ENCODE measurements around the gene CFAP299.
"Not testable (repeated sequence)": the region's sequence is repeated elsewhere in the genome, so short reads cannot be mapped to it uniquely, and the experiment has no call there.

Gene CFAP299

GRCh38 chr4:80335226-80335553 is 340 bp upstream of the CFAP299 start:
- Histone ChIP-seq H3K4me1 (ENCODE audit: control insufficient read depth, insufficient read depth, low read length) (no peaks in the 10 kb centered on the region), H3K36me3 (ENCODE audit: control insufficient read depth, insufficient read depth, low read length) (no peaks in the 10 kb centered on the region), H3K27ac (ENCODE audit: low read depth, low read length) (no peak overlapping the region), H3K27me3 (ENCODE audit: control insufficient read depth, insufficient read depth, low read length) (no peaks in the 10 kb centered on the region), H3K9ac (ENCODE audit: low read length) (no peak overlapping the region), H3K4me3 (ENCODE audit: low read length) (peak overlapping the region; percentile 92)

GRCh38 chr4:80336582-80336981 is 1.1 kb downstream of the CFAP299 start:
- Histone ChIP-seq H3K4me3 (ENCODE audit: low read length) (peak overlapping the region; percentile 92), H3K36me3 (ENCODE audit: control insufficient read depth, insufficient read depth, low read length) (no peaks in the 10 kb centered on the region), H3K4me1 (ENCODE audit: control insufficient read depth, insufficient read depth, low read length) (no peaks in the 10 kb centered on the region), H3K9ac (ENCODE audit: low read length) (no peak overlapping the region), H3K27ac (ENCODE audit: low read depth, low read length) (no peak overlapping the region), H3K27me3 (ENCODE audit: control insufficient read depth, insufficient read depth, low read length) (no peaks in the 10 kb centered on the region)

DNA sequence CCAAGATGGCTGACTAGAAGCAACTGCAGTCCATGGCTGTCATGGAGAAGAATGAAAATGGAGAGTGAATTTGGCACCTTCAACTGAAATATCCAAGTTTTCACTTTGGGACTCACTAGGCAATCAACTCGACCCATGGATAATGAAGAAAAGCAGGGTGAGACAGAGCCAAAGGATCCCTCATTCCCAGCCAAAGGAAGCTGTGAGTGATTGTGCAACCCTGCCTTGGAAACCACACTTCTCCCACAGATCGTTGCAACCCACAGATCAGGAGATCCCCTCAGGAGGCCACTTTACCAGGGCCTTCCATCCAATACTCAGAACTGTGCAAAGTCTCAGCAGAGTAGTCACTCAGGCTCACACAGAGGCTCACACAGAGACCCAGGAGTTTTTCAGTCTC is 4.5 kb downstream of the CFAP299 start:
- H3K36me3 ChIP-seq (ENCODE audit: control insufficient read depth, insufficient read depth, low read length): no peaks in the 10 kb centered on the region
- H3K9ac ChIP-seq (ENCODE audit: low read length): no peak overlapping the region
- H3K27me3 ChIP-seq (ENCODE audit: control insufficient read depth, insufficient read depth, low read length): no peaks in the 10 kb centered on the region
- H3K27ac ChIP-seq (ENCODE audit: low read depth, low read length): no peak overlapping the region
- no peaks in the 10 kb centered on the region for H3K4me1 ChIP-seq (ENCODE audit: control insufficient read depth, insufficient read depth, low read length)
- H3K4me3 ChIP-seq (ENCODE audit: low read length): no peak overlapping the region

DNA sequence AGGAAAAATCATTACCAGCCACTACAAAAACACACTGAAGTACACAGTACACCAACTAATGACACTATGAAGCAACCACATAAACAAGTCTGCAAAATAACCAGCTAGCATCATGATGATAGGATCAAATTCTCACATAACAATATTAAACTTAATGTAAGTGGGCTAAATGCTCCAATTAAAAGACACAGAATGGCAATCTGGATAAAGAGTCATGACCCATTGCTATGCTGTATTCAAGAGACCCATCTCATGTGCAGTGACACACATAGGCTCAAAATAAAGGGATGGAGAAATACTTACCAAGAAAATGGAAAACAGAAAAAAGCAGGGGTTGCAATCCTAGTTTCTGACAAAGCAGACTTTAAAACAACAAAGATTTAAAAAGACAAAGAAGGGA is 7.2 kb downstream of the CFAP299 start:
- H3K4me3 ChIP-seq (ENCODE audit: low read length); H3K27me3 ChIP-seq (ENCODE audit: control insufficient read depth, insufficient read depth, low read length); H3K36me3 ChIP-seq (ENCODE audit: control insufficient read depth, insufficient read depth, low read length): not testable (repeated sequence)

DNA sequence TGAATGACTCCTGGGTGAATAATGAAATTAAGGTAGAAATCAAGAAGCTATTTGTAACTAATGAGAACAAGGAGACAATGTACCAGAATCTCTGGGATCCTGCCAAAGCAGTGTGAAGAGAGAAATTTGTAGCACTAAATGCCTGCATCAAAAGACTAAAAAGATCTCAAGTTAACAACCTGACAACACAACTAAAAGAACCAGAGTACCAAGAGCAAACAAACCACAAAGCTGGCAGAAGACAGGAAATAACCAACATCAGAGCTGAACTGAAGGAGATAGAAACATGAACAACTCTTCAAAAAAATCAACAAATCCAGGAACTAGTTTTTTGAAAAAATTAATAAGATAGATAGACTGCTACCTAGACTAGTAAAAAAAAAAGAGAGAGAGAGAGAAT is 8.4 kb downstream of the CFAP299 start:
- no peaks in the 10 kb centered on the region for H3K36me3 ChIP-seq (ENCODE audit: control insufficient read depth, insufficient read depth, low read length)

More for the DNA sequence above, 7.2 kb downstream of the CFAP299 start:
- not testable (repeated sequence) for H3K4me1 ChIP-seq (ENCODE audit: control insufficient read depth, insufficient read depth, low read length); H3K9ac ChIP-seq (ENCODE audit: low read length); H3K27ac ChIP-seq (ENCODE audit: low read depth, low read length)

DNA sequence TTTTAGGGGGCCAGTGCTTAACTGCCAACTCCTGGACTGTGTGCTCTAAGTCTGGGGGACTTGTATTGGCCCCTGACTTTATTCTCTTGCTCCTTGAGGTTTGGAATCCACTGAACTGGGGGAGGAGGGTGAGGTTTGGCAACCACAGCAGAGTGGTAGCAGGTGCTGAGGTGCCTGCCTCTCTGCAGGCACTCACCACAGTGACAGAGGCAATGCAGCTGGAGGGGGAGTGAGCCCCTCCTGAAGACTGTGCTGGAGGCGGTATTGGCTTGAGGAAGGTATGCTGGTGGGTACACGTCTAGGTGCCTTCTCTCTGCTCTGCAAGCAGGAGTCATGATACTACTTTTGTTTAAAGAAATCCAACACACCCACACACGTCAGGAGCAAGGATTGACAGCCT is 24.6 kb downstream of the CFAP299 start:
- Histone ChIP-seq H3K4me1 (ENCODE audit: control insufficient read depth, insufficient read depth, low read length) (no peaks in the 10 kb centered on the region), H3K9ac (ENCODE audit: low read length) (no peak overlapping the region), H3K4me3 (ENCODE audit: low read length) (no peak overlapping the region), H3K36me3 (ENCODE audit: control insufficient read depth, insufficient read depth, low read length) (no peaks in the 10 kb centered on the region), H3K27ac (ENCODE audit: low read depth, low read length) (no peak overlapping the region), H3K27me3 (ENCODE audit: control insufficient read depth, insufficient read depth, low read length) (no peaks in the 10 kb centered on the region)

More for the DNA sequence above, 8.4 kb downstream of the CFAP299 start:
- H3K4me1 ChIP-seq (ENCODE audit: control insufficient read depth, insufficient read depth, low read length): no peaks in the 10 kb centered on the region
- no peak overlapping the region for H3K4me3 ChIP-seq (ENCODE audit: low read length)
- no peak overlapping the region for H3K27ac ChIP-seq (ENCODE audit: low read depth, low read length)
- H3K9ac ChIP-seq (ENCODE audit: low read length): no peak overlapping the region
- H3K27me3 ChIP-seq (ENCODE audit: control insufficient read depth, insufficient read depth, low read length): no peaks in the 10 kb centered on the region

DNA sequence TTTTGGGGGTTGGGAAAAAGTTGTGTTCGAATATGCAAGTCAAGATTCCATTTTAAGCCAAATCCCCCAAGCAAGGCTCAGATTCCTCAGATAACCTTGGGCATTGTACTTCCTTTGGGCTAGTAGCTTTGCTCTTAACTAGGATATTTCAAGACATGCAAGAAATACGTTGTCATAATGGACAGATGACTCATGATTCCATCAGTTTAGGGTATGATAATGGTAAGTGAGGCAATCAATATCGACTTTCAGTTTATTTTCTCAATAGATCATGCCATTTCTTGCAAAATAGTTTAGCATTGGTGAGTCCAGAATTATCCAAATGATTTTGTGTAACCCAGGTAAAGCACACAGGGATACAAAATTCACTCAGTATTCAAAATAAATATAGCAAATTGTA is 25.4 kb downstream of the CFAP299 start:
- Histone ChIP-seq H3K9ac (ENCODE audit: low read length) (no peak overlapping the region), H3K36me3 (ENCODE audit: control insufficient read depth, insufficient read depth, low read length) (no peaks in the 10 kb centered on the region), H3K4me3 (ENCODE audit: low read length) (no peak overlapping the region), H3K27ac (ENCODE audit: low read depth, low read length) (no peak overlapping the region), H3K4me1 (ENCODE audit: control insufficient read depth, insufficient read depth, low read length) (no peaks in the 10 kb centered on the region), H3K27me3 (ENCODE audit: control insufficient read depth, insufficient read depth, low read length) (no peaks in the 10 kb centered on the region)

DNA sequence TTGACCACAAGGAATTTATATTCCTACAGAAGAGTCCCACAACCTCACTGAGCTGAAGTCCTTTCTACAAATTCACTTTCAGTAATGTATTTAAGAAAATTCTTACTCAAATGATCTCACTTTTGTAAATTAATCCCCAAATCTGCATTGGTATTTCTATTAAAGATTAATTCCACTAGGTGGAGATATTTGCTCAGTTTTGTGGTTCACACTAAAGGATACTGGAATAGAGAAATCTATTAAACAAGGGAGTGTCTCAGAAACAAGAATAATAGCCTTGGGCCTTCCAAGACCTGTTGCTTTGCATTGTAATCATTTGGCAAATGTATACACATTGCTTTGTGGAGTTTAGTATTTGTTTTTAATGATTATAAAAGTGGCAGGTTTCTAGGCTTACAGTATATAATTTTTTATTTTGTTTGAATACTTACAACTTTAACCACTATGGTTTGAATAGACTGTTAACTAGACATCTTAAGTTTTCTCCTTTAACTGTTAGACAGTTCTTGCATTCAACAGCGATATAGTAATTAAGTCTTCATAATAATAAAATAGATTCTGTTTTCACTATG is 25.9 kb downstream of the CFAP299 start:
- H3K9ac ChIP-seq (ENCODE audit: low read length): no peak overlapping the region
- H3K36me3 ChIP-seq (ENCODE audit: control insufficient read depth, insufficient read depth, low read length): no peaks in the 10 kb centered on the region
- no peaks in the 10 kb centered on the region for H3K27me3 ChIP-seq (ENCODE audit: control insufficient read depth, insufficient read depth, low read length)
- H3K4me3 ChIP-seq (ENCODE audit: low read length): no peak overlapping the region
- H3K4me1 ChIP-seq (ENCODE audit: control insufficient read depth, insufficient read depth, low read length): no peaks in the 10 kb centered on the region
- H3K27ac ChIP-seq (ENCODE audit: low read depth, low read length): no peak overlapping the region

DNA sequence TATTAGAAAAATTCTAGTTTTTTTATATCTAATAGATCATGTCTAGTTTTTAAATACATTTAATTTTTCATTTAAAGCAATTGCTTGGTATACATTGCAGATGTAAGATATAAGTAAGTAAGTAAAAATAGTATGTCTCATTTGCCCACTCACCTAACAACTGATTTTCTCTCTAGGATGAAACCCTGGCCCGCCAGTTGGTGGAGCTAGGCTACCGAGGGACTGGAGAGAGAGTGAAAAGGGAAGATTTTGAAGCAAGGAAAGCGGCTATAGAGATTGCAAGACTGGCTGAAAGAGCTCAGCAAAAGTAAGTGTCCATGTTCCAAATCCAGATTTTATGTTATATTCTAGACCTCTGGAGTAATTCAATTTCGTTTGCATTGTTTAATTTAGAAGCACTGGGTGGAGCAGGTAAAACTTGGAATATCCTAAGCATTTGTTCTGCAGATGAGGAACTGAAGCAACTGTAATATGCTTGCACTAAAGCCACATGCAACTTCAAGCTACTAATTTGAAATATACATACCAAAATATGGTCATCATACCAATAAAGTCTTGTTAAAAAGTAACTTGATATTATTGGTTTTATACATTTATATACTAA is 27.1 kb downstream of the CFAP299 start:
- H3K27ac ChIP-seq (ENCODE audit: low read depth, low read length): no peak overlapping the region
- H3K9ac ChIP-seq (ENCODE audit: low read length): no peak overlapping the region
- no peaks in the 10 kb centered on the region for H3K4me1 ChIP-seq (ENCODE audit: control insufficient read depth, insufficient read depth, low read length)
- H3K27me3 ChIP-seq (ENCODE audit: control insufficient read depth, insufficient read depth, low read length): no peaks in the 10 kb centered on the region
- no peaks in the 10 kb centered on the region for H3K36me3 ChIP-seq (ENCODE audit: control insufficient read depth, insufficient read depth, low read length)
- H3K4me3 ChIP-seq (ENCODE audit: low read length): no peak overlapping the region

DNA sequence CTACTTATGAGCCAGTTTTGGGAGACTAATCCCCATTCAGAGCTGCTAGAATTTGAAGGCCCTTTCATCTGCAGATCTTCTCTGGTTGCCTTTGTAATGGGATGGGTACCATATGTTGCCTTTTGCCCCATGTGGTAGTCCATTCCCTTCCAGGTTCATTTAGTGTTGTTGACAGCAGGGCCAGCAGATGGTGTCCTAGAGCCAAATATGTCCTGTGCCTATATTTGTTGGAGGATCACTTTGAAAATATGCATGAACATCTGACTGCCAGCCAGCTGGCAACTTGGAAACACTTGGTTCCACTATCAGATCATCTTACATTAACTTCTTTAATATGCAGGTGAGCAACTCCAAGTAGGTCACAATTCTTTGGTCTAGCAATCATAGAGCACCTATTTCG is 30.4 kb downstream of the CFAP299 start:
- no peaks in the 10 kb centered on the region for H3K4me1 ChIP-seq (ENCODE audit: control insufficient read depth, insufficient read depth, low read length)
- no peak overlapping the region for H3K4me3 ChIP-seq (ENCODE audit: low read length)
- no peak overlapping the region for H3K27ac ChIP-seq (ENCODE audit: low read depth, low read length)
- H3K9ac ChIP-seq (ENCODE audit: low read length): no peak overlapping the region
- no peaks in the 10 kb centered on the region for H3K27me3 ChIP-seq (ENCODE audit: control insufficient read depth, insufficient read depth, low read length)
- no peaks in the 10 kb centered on the region for H3K36me3 ChIP-seq (ENCODE audit: control insufficient read depth, insufficient read depth, low read length)

- Histone ChIP-seq H3K4me1 (ENCODE audit: control insufficient read depth, insufficient read depth, low read length) (no peaks in the 10 kb centered on the region), H3K9ac (ENCODE audit: low read length) (no peak overlapping the region), H3K4me3 (ENCODE audit: low read length) (no peak overlapping the region), H3K27me3 (ENCODE audit: control insufficient read depth, insufficient read depth, low read length) (no peaks in the 10 kb centered on the region), H3K27ac (ENCODE audit: low read depth, low read length) (no peak overlapping the region), H3K36me3 (ENCODE audit: control insufficient read depth, insufficient read depth, low read length) (no peaks in the 10 kb centered on the region)
Observed at GRCh38 chr4:80367737-80368136, 32.2 kb downstream of the CFAP299 start.

- no peak overlapping the region for H3K27ac ChIP-seq (ENCODE audit: low read depth, low read length)
- no peaks in the 10 kb centered on the region for H3K36me3 ChIP-seq (ENCODE audit: control insufficient read depth, insufficient read depth, low read length)
- H3K9ac ChIP-seq (ENCODE audit: low read length): no peak overlapping the region
- no peak overlapping the region for H3K4me3 ChIP-seq (ENCODE audit: low read length)
- no peaks in the 10 kb centered on the region for H3K4me1 ChIP-seq (ENCODE audit: control insufficient read depth, insufficient read depth, low read length)
- H3K27me3 ChIP-seq (ENCODE audit: control insufficient read depth, insufficient read depth, low read length): no peaks in the 10 kb centered on the region
Observed at GRCh38 chr4:80370635-80371034, 35.1 kb downstream of the CFAP299 start.

GRCh38 chr4:80371046-80371445 is 35.5 kb downstream of the CFAP299 start:
- no peaks in the 10 kb centered on the region for H3K36me3 ChIP-seq (ENCODE audit: control insufficient read depth, insufficient read depth, low read length)
- no peaks in the 10 kb centered on the region for H3K4me1 ChIP-seq (ENCODE audit: control insufficient read depth, insufficient read depth, low read length)
- H3K9ac ChIP-seq (ENCODE audit: low read length): no peak overlapping the region
- H3K27ac ChIP-seq (ENCODE audit: low read depth, low read length): no peak overlapping the region
- no peaks in the 10 kb centered on the region for H3K27me3 ChIP-seq (ENCODE audit: control insufficient read depth, insufficient read depth, low read length)
- no peak overlapping the region for H3K4me3 ChIP-seq (ENCODE audit: low read length)
